Left ventricle myocardium inferior (tissue), 1 donor: Measurements from ENCODE around the gene GCG. TPM values are rescaled to one million over a fixed set of nuclear protein-coding genes. Genes with fewer than 3 reads are reported as not detected.

ENCODE experiments used
- DNase-seq: peaks from one replicate; pipeline ENCODE4 v3.0.0-alpha.2; 2020
- H3K27ac ChIP-seq: fragments of 200-600 bp; replicated peaks from 2 replicates; pipeline ENCODE4 v1.8.0; 2021
- H3K27me3 ChIP-seq: fragments of 200-600 bp; 2 replicates; pipeline ENCODE4 v1.8.0; 2021; ENCODE audit warnings: low read depth
- H3K36me3 ChIP-seq: fragments of 200-600 bp; 2 replicates; pipeline ENCODE4 v1.8.0; 2021
- H3K4me1 ChIP-seq: fragments of 200-600 bp; 2 replicates; pipeline ENCODE4 v1.8.0; 2021
- H3K4me3 ChIP-seq: fragments of 200-600 bp; 2 replicates; pipeline ENCODE4 v1.8.0; 2021; ENCODE audit warnings: mild to moderate bottlenecking, moderate library complexity
- H3K9me3 ChIP-seq: fragments of 200-600 bp; replicated peaks from 2 replicates; pipeline ENCODE4 v1.8.0; 2021
- intact Hi-C: fragments of 100-400 bp; cut with micrococcal nuclease; formaldehyde crosslinking; loops from one replicate; pipeline ENCODE4 v1.11.0; 2022
- total RNA-seq: library from RNA; stranded (reverse); fragmentation: NEBNext Ultra II Directional; extraction: Animal tissue kit (Norgen Biotek cat#: 25700); gene quantifications from one replicate; pipeline ENCODE4 v1.2.1, GENCODE V29; 2021
- TF ChIP-seq, protein P1 (sequence below): fragments of 200-600 bp; IDR thresholded peaks from 2 replicates; pipeline ENCODE4 v1.8.0; 2021; ENCODE audit warnings: antibody characterized with exemption, mild to moderate bottlenecking, borderline replicate concordance
- donor health status: DM: no; HTN: yes; CAD: no; lungs with severe emphysema.

GCG gene
- total RNA-seq, 1 donor from 2014 or later: not detected

DNA sequence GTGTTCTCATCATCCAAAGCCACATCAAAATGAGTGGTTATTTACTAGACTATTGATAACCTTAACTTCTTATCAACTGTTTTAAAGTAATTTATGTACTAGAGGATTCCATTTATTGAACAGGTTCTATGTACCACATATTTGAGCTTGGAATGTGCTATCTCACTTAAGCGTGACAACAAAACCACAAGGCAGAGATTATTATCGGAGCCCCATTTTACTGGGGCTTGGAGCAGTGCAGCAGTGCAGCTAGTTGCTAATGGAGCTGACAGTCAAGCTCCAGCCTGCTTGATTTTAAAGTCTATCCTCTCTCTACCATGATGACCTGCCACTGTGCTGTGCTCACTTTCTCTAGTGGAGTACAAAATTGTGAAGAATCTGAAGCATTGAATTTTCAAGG is 24.6 kb downstream of the GCG start:
- no peak overlapping the region for H3K4me3 ChIP-seq
- no peaks in the 10 kb centered on the region for H3K36me3 ChIP-seq
- no peak overlapping the region for H3K27ac ChIP-seq
- intact Hi-C loops: no loop called here
- no peaks in the 10 kb centered on the region for H3K27me3 ChIP-seq
- TF ChIP-seq, protein P1, sequence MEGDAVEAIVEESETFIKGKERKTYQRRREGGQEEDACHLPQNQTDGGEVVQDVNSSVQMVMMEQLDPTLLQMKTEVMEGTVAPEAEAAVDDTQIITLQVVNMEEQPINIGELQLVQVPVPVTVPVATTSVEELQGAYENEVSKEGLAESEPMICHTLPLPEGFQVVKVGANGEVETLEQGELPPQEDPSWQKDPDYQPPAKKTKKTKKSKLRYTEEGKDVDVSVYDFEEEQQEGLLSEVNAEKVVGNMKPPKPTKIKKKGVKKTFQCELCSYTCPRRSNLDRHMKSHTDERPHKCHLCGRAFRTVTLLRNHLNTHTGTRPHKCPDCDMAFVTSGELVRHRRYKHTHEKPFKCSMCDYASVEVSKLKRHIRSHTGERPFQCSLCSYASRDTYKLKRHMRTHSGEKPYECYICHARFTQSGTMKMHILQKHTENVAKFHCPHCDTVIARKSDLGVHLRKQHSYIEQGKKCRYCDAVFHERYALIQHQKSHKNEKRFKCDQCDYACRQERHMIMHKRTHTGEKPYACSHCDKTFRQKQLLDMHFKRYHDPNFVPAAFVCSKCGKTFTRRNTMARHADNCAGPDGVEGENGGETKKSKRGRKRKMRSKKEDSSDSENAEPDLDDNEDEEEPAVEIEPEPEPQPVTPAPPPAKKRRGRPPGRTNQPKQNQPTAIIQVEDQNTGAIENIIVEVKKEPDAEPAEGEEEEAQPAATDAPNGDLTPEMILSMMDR: no peak
- no peak for DNase-seq
- peaks cover 7% of the 10 kb centered on the region for H3K9me3 ChIP-seq
- H3K4me1 ChIP-seq: no peaks in the 10 kb centered on the region

DNA sequence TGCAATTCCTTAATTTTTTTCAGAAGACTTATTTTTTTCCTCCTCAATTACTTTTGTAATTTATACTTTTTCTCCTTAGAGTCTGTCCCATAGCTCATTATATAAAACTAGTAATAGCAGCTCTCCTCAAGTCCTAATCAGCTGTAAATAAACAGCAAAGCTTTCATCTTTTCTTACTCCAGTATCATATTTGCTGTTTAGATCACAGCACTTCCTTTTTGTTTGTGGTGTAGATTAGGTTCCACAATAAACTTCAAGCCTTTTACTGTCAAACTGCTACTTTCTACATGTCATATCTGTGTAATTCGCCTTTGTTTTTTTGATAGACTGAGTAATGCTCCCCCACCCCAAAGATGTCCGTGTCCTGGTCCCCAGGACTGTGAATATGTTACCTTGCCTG is 25.5 kb downstream of the GCG start:
- no peaks in the 10 kb centered on the region for H3K27me3 ChIP-seq
- peaks cover 7% of the 10 kb centered on the region for H3K9me3 ChIP-seq
- TF ChIP-seq, protein P1: no peak
- no peaks in the 10 kb centered on the region for H3K4me1 ChIP-seq
- no peak overlapping the region for H3K27ac ChIP-seq
- H3K4me3 ChIP-seq: no peak overlapping the region
- H3K36me3 ChIP-seq: no peaks in the 10 kb centered on the region
- no peak for DNase-seq
- intact Hi-C loops: no loop called here

DNA sequence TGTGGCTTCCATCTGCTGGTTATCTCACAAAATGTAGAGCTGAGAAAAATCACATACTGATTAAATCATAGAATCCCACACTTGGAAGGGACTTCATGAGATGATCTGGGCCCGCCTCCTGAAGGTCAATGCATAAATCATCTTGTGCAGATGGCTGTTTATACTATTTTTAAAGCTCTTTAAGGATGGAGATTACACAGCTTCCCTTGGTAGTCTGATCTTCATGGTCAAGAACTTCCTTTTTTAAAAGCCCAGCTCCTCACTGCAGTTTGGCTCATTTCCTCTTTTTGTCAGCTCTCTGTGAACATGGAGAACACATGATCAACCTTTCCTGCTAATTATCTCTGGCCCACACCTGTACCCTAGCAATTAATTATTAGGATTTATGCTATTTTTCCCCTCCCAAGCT is 25.9 kb downstream of the GCG start:
- H3K4me1 ChIP-seq: no peaks in the 10 kb centered on the region
- no peak overlapping the region for H3K27ac ChIP-seq
- no peaks in the 10 kb centered on the region for H3K27me3 ChIP-seq
- H3K9me3 ChIP-seq: peaks cover 7% of the 10 kb centered on the region
- no peak overlapping the region for H3K4me3 ChIP-seq
- intact Hi-C loops: no loop called here
- H3K36me3 ChIP-seq: no peaks in the 10 kb centered on the region
- DNase-seq: no peak
- TF ChIP-seq, protein P1: no peak

DNA sequence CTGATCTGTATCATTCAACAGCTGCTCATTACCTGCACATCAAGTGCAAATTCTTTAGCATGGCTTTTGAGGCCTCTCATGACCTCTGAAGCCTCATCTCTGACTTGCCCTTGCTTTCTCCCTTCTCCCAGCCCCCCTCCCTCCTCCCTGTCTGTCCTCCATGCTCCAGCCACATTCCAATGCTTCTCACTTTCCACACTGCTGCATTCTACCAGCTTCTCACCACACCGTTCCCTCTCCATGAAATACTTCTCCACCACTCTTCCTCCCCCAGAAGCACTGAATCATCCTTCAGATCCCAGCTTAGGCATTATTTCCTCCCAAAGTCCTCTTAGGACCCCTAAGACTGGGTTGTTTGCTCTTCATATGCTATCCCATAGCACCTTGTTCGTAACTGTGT is 26.9 kb downstream of the GCG start:
- no peak for DNase-seq
- Histone ChIP-seq H3K9me3 (no peaks in the 10 kb centered on the region), H3K36me3 (no peaks in the 10 kb centered on the region), H3K27ac (no peak overlapping the region), H3K27me3 (no peaks in the 10 kb centered on the region), H3K4me3 (no peak overlapping the region), H3K4me1 (no peaks in the 10 kb centered on the region)
- intact Hi-C loops: no loop called here
- TF ChIP-seq, protein P1: no peak

DNA sequence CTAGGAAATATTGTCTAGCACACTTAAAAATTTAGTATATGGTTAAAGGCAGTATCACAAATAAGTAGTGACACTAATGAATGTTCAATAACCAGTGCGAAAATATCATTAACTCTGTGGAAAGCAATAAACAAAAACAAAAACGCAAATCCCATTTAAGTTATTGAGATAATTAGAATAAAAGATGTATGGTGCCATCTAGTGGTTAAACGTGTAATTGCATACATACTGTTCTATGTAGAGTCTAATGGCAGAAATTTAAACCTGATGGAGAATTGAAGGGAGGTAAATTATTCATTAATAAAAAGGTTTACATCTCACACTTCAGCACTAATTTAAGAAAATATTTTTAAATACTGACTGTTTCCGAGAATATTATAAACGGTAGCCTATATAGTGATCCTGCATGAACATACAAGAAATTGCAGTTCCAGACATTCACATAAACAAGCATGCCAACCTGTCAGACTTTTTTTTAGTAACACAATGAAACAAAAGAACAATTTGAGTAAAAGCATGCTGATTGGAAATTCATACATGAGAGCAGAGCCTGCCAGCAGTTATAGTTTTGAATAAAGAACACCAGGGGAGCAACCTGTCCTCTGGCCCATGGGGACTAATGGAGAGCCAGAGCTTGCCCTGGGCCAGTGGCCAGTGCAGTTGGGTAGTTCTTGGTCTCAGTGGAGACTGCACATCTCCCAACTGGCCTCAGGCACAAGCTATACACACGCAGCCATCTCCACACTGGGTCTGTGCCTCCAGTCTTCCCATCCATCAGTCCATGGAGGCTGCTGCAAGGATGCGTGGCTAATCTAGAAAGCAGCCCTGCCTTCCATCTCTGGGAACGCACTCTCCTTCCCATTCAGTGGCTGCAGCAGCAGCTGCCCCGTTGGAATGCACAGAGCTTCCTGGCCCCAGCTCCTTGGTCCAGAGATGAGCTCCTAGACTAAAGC is 28.0 kb downstream of the GCG start:
- intact Hi-C loops: loop anchor here (5.0 kb wide), 1 partner anchor 117 kb away; no protein-coding TSS in a partner anchor
- Histone ChIP-seq H3K4me1 (peaks cover 2% of the 10 kb centered on the region), H3K27me3 (no peaks in the 10 kb centered on the region), H3K27ac (no peak overlapping the region), H3K4me3 (no peak overlapping the region), H3K9me3 (no peaks in the 10 kb centered on the region), H3K36me3 (no peaks in the 10 kb centered on the region)
- TF ChIP-seq, protein P1: peak; percentile 87
- no peak for DNase-seq
